ENCODE results near the gene MSRB3.

Gene MSRB3

DNA sequence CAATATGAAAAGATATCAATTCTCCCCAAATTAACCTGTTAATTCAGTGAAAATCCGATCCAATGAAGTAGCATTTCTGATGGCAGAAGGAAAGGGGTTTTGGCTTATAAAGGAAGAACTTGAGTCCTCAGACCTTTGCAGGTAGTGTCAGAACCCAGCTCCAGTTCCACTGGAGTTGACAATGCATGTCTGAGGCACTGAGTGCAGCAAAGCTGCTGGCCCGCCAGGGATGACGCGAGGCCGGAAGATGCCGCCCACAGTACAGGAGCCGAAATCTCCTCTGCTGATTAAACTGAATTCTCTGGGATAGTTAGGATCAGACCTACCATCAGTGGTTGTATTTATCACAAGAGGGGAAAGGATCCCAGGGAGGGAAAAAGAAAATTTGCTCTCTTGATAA lies 220.7 kb downstream of the MSRB3 start:
- DNase-seq (ENCODE audit: low read depth) = no peak

- no peak for DNase-seq (ENCODE audit: low read depth)
These were observed 221.8 kb downstream of the MSRB3 start for GRCh38 chr12:65500091-65500900.

- DNase-seq (ENCODE audit: low read depth) = no peak
These were observed 222.7 kb downstream of the MSRB3 start for GRCh38 chr12:65501093-65501621.

- no peak for DNase-seq (ENCODE audit: low read depth)
These were observed 223.5 kb downstream of the MSRB3 start for GRCh38 chr12:65501935-65502334.

DNA sequence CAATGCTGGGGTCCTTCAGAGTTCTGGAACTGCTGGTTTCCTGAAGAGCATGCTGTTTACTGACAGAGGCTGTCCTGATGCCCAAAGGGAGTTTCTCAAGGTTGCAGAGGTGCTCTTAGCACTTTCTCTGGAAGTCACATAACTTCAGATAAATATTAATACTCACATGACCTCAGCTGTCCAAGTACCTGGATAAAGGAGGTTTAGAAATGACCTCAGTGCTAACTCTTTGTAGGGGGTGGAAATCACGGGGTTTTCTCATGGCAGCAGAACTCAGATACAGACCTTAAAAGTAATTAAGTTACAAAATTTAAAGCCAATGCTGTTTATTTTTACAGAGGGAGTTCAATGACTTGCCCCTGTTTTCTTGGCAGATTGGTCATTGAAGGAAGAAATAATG lies 225.9 kb downstream of the MSRB3 start:
- DNase-seq (ENCODE audit: low read depth) = no peak

GRCh38 chr12:65505386-65506121 lies 227.1 kb downstream of the MSRB3 start:
- DNase-seq (ENCODE audit: low read depth) = no peak

DNA sequence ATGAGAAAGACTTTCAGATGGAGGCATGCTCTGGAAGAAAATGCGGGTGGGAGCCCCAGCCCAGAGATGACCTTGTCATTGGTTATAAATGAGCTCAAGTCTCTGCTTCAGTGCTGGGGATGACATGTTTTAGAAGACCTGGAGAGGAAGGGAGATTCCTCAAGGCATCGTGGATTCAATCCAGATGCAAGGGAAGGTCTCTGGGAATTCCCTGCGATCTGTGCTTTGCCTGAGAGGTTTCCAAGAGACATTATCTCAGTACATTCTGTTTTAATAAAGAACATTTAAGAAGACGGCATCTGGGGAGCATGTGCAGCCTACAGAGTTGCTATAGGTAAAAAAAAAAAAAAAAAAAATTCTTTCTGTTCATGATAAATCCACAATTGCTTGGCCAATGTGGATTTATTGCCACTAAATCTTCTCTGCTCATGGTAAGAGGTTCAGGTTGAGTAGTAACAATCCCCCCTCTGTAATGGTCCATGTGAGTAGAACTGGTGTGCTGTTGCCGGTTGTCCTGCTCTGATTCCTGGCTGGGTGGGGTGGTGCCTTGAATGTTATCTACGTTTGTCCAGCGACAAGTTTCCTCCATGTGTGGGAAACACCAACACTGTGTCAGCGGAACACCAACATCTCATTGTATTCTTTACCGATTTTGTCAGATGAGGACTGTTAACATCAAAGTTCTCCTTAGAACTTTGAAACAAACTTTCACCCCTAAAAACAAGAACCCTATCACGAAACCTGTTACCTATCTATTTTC lies 230.0 kb downstream of the MSRB3 start:
- no peak for DNase-seq (ENCODE audit: low read depth)

GRCh38 chr12:65510007-65510406 lies 231.5 kb downstream of the MSRB3 start:
- no peak for DNase-seq (ENCODE audit: low read depth)

DNA sequence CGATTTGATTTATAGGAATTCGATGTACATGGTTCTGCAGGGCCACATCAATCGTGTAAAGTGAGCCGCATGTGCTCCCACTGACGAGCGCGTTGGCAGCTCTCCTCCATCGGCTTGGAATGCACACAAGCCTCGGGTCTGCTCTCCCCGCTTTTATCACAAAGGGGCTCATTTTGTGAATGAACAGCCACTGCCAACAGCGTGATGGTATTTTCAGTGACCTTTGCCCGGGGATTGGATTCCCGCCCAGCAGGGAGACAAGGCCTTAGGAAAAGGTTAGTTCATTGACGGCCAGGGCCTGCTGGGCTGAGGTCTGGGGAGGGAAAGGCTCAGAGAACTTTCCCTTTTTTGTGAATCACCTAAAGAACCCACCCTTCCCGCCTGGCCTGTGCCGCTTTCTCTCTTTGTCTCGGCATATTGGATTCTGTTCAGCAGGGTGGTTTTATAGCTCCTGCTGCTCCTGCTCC lies 232.1 kb downstream of the MSRB3 start:
- no peak for DNase-seq (ENCODE audit: low read depth)

DNA sequence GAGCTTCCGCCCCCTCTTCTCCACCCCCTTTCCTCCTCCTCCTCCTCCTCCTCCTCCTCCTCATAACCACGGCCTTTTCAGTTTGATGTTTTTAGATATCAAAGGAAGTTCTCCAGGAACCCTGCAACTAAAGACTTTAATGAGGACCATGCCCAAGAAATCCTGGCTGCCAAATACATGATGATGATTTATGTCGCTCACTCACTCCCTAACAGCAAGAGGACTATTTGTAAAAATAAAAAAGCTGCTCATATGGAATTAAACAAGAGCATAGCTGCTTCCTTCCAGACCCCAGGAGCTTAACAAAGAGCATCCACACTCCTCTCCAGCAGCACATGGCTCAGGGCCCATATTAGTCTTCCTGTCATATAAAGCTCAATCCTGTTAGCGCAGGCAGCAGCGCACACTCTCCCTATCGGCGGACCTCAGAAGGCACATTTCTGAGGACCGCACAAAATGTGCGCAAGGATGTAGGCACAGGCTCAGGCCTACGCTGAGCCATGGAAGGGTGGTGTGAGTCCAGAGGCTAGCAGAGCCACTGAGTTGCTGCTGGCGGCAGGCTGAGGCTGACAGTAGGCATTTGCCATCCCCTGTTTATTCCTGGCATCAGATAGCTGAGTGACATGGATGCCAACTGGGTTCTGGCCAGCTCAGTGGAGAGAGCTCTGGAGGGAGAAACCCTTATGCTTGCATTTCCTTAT lies 232.8 kb downstream of the MSRB3 start:
- DNase-seq (ENCODE audit: low read depth) = no peak

- no peak for DNase-seq (ENCODE audit: low read depth)
These were observed 233.4 kb downstream of the MSRB3 start for GRCh38 chr12:65511912-65512311.
